GM19438 (cell line): ENCODE results near the gene HLA-DMA.
"Not testable (repeated sequence)": the region's sequence is repeated elsewhere in the genome, so short reads cannot be mapped to it uniquely, and the experiment has no call there.

Experiments
- ATAC-seq: cut with Tn5 transposase; IDR thresholded peaks from one replicate; pipeline ENCODE4 v1.9.1; 2021; ENCODE audit warnings: low read depth; ENCODE audit not compliant: unreplicated experiment

HLA-DMA gene

DNA sequence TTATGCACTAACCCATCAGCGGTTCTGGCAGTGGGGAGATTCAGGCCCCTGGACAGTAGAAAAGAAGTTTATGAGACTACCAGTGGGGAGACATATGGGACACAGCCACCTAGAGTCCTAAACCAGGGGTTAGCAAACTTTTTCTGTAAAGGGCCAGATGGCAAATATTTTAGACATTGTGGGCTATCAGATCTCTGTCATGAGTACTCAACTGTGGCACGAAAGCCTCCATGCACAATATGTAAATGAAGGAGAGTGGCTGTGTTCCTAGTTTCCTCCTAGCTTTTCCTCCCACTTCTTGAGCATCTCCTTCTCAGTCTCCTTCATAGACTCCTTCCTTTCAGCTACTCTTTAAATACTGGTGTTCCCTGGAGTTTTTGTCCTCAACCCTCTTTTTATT, 3.3 kb upstream of the HLA-DMA start:
- no peak for ATAC-seq

DNA sequence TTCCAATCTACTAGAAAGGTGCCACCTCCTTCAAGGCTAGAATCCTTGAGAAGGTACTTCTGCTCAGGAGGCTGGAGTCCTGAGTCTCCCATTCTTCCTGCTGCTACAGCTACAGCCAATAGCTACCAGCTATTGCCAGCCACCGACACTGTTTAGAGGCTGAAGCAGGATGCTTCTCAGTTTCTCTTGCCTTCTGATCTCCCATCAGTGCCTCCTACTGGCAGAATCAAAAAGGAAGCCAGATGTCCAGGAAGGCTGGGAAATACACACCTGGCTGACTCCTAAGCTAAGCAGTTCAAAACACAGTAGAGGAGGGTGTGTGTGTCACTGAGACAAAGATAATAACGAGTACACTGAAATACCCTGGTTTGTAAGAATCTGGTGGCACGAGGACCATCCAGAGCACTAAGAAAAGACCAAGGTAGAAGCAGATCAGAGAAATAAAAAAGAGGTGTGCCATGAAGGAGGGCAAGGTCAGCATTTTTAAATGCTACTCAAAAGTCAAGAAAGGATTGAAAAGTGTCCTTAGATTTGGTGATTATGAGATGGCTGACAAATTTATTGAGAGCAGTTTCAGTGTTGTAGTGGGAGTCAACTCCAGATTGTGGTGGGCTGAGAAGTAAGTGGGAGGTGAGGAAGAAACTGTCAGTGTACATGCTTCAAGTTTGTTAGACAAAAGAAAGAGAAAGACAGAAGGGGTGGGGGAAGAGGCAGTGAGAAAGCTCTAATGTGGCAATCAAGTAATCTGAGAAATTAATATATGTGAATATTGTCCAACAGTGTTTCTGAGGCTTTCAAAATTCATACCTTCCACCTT, 2.3 kb upstream of the HLA-DMA start:
- ATAC-seq = no peak

DNA sequence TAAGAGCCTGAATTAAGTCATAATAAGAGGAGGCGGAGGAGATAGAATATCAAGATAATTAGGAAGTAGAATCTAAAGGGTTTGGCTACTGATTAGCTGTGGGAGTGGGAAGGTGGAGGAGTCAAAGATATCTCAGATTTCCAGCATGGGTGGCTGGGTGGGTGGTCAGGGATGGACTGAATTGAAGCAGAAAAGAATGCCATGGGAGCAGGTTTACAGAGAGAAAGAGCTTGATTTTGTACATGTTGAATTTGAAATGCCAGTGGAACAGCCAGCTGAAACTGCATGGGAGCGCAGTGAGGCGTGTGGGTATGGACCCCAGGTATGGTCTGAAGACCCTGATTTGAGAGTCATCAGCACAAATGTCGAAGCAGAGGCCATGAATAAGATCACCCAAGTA, 1.4 kb upstream of the HLA-DMA start:
- ATAC-seq = no peak

DNA sequence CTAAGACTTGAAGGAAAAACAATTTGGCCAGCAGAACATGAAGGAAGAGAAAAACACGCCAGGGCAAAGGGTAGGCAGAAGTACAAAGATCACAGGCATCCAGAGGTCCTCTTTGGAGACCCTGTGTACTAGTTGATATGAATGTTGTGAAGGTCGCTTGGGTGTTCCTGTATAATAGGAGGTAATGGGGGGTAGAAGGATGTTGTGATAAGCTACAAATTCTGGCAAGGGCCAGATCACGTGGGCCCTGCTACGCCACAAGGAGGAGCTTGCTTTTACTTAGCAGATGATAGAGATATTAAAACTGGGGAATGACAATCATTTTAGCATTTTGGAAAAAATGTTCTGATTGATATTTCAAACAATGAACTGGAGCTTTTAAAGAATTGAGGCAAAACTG, 878 bp upstream of the HLA-DMA start:
- ATAC-seq = no peak

DNA sequence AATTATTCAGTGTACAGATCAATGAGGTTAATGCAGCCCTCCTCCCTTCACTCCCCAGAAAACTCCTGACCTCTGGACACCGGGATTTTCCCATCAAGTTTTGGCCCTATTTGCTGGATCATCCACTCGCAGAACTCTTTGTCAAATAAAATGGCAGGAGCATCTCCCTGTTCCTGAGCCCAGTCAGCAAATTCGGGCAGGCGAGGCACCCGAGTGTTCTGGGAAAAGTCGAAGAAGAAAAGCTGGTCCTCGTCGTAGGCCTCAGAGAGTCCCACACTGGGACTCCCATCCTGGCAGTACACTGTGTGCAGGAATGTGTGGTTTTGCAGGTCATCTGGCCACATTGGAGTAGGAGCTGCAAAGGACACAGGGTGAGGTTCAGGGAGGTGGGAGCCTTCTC, 2.4 kb downstream of the HLA-DMA start:
- no peak for ATAC-seq

DNA sequence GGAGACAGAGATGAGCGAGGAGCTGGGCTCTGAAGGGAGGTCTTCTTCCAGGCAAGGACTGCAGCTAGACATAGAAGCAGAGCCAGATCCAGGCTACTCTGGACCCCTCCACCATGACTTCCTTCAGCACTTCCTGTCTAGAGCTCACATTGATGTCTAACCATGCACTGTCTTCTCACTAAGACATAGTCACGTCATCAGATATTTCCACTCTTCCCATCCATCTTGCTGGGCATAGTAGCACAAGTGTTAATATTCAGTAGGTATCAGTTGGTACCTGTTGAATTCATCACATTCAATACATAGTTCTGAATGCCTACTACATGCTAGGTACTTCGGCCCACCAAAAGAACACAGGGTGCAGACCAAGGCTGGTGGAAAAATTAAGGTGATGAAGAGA, 2.9 kb downstream of the HLA-DMA start:
- no peak for ATAC-seq

DNA sequence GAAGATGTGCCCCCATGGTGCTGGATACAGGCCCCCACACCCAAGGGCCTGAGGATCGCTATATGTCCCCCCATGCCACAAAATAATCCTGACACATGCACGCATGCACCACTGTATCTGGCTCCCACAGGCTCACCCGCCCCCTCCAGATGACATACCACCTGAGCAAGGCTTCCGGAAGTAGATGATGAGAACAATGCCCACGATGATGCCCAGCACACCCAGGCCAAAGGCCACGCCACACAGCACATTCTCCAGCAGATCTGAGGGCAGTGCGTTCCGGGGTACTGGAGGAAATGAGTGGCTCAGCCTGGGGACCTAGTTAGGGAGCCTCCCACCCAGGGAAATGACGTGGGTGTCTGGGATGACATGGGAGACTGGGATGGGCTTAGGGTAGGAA, 3.8 kb downstream of the HLA-DMA start:
- ATAC-seq = no peak

DNA sequence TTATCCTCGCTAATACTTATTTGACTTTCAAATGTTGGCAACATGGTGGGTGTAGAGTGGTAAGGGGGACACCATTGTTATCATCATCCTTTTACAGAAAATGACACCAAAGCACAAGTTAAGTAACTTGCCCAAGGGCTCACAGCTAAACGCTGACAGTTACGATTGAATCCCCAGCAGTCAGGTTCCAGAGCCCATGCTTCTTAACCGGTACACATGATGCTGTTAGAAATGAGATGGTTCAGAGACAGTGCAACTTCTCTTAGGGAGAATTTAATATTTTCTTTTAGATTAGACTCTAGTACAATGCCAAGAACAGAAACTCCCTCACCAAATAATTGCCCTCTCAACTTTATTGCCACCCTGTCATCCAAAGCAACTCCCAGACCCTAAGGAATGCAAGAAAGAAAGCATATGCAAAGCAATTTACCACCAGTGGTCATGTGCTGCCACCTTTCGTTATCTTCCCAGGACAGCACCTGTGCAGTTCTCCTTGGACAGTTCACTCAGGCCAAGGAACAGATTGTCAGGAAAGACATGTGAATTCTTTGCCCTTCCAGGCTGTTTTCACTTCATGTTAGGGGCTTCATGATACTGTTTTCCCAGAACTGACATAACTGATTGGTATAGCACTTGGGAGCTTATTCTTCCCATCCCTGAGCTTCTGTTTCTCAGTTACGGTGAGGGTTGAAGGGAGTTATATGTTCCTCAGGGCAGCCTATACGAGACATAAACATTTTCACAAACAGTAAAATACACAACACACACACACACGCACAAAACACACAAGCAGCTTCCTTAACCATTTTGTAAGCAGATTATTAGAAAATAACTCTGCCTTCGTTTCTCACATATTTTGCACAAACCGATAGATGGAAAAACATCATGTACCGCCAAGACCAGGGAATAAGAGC, 5.1 kb downstream of the HLA-DMA start:
- ATAC-seq = no peak

DNA sequence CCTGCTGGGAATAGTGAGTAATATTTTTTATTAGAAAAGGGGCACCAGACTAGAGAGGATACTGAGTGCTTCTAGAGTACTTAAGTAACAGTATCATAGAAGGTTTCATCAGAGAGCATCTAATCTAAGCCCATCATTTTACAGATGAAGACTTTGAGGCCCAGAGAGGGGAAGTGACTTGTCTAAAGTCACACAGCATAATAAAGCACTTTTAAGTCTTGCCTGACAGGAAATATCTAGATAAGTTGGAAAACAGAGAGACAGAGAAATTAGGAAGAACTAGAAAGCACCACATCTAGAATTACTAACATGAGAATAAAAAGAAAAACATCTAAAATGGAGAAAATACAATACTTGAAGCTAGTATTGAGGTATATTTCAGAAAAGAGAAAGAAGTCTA, 6.0 kb downstream of the HLA-DMA start:
- no peak for ATAC-seq

DNA sequence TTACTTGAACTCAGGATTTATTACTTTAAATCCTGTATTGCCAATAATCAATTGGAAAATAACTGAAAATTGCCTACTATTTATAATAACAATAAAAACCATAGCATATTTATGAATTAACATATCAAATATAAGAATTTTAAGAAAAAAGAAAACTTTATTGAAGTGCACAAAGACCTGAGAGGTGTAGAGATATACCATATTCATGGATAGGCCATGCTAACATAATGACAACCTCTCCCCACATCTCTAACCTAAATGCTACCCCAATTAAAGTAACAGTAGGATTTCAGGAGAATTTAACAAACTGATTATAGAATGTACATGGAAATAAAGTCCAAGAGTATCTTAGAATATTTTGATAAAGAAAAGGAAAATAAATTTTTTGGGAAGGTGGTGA, 6.9 kb downstream of the HLA-DMA start:
- ATAC-seq = no peak

DNA sequence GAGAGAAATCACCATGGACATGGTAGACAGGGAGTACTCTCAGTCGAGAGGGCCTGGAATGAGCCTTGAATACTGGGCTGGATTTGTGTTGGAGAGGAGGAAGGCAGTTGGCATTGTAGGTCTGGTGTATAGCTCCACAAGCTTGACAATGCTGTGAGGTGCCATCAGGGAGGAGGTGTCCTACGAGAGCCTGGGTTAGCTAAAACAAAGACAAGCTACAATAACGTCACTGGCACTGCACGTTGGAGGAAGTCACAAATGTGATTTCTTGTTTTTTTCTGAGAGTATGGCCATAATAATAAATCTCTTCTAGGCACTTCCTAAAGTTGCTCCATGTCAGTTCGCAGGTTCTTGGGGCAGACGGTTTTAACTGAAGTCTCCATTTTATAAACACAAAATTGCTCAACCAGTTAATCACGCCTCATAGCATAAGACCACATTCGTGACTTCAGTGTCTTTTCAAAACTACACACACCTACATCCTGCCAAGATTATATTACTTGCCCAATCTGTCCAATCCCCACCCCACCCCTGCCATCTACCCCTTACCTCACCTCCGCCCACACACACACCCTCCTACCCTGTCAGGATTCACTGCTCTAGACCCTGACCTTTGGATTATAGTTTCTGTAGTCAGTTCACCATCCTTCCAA, 7.7 kb downstream of the HLA-DMA start:
- ATAC-seq = no peak

DNA sequence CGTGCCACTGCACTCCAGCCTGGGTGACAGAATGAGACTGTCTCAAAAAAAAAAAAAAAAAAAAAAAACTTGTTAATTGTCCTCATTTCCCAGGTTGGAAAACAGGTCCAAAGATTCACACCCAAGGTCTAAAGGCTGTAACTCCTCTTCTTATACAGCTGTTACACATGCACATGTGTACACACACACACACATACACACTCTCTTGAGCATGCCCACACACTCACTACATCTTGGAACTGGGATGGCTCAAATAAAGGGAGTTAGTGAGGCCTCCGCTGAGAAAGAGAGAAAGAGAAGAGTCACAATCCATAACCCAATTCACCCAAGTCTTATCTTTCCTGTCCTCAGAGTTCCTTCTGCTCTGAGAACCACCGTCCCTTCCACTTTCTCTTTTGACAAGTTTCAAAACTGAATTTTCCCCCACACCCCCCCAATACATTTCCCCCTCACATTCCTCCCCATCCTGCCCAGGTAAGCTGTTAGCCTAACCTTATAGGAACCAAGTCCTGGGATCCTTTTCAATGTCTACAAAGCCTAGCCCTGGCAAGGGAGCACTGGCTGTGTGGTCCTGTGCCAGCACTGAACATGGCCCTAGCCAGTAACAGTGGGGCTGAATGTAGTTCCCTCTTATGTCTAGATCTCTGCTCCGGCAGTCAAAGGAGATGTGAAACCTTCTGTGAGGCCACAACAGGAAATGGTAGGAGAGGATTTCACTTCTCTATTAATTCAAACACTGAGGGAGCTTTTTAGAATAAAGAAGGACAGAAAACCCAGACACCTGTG, 8.8 kb downstream of the HLA-DMA start:
- no peak for ATAC-seq

DNA sequence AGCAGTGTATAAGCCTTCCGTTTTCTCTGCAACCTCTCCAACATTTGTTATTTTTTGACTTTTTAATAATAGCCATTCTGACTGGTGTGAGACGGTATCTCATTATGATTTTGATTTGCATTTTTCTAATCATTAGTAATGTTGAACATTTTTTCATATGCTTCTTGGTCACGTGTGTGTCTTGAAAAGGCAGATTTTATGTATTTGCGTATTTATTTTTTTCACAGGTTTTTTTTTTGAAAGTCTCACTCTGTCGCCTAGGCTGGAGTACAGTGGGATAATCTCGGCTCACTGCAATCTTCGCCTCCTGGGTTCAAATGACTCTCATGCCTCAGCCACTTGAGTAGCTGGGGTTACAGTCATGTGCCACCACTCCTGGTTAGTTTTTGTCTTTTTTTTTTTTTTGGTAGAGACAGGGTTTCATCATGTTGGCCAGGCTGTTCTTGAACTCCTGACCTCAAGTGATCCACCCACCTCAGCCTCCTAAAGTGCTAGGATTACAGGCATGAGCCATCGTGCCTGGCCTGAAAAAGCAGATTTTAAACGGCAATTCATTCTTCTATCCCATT, 10.3 kb downstream of the HLA-DMA start:
- not testable (repeated sequence) for ATAC-seq

DNA sequence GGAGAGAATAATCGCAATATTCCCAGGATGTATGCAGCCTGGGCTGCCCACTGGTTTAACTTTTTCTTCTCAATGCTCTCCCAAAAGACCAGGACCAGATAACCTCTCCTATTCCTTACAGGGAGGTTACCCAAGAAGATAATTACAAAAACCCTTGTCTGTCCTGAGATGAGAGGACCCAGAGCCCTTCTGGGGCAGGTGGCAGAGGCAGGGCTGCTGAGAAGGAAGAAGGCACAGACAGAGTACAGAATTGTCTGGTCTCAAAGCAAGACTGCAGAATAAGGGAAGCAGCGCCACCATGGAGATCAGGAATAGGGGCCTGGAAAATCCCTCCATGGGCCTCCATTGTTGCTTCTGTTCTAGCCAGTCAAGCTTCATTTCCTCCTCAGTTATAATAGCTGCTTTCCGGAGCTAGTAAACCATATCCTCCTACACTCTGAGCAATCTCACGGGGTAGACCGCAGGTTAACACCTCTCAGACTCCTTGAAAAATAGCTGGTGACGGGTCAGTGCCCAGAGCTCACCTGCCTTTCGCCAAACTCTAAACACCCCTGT, 11.6 kb downstream of the HLA-DMA start:
- no peak for ATAC-seq

DNA sequence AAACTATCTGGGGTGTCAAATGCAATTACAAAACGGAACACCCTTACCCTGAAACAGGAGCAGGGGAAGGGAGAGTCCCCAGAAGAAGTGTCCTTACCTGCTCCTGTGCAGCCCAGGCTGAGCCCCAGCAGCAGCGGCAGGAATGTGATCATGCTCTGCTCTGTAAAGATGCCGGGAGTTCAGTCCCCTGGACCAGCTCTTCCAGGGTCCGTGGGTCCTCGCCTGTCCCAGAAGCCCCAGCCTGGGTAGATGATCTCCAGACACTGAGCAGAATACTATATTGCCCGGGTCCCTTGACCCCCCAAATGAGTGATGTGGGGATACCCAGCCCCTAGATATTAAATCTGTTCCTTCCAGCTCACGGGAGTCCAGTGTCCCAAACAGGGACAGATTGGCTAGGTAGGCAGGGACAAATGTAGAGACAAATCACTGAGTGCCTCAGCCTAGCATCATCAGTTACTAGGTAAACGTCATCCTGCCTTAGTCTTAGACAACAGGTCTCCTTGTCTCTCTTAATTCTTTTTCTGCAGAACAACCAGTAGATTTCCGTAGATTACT, 12.2 kb downstream of the HLA-DMA start, which contains the start of gene HLA-DMB:
Gene HLA-DMB (minus strand): TSS at position 373 of the 558 bp plus-strand sequence. CDS start 221 bp downstream, at position 152.
- peak; percentile 58 for ATAC-seq

DNA sequence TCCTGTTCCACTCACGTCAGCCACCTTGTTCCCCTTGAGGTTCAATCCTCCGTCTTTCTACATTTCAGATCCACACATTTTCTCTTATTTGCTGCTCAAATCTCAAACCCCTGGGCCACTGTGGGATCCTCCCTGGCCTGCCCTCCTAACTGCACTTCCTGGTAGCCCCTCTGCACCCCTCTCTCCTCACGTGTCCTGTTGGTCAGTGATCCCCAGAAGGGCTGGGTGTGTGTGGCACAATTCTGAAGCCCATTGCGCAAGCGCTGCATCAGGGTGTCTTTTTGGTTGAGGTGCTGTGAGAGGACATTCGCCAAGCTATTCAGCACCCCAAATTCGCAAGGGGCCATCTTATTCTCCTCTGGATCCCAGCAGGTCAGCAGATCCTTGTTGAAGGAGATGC, 14.4 kb downstream of the HLA-DMA start:
- no peak for ATAC-seq

DNA sequence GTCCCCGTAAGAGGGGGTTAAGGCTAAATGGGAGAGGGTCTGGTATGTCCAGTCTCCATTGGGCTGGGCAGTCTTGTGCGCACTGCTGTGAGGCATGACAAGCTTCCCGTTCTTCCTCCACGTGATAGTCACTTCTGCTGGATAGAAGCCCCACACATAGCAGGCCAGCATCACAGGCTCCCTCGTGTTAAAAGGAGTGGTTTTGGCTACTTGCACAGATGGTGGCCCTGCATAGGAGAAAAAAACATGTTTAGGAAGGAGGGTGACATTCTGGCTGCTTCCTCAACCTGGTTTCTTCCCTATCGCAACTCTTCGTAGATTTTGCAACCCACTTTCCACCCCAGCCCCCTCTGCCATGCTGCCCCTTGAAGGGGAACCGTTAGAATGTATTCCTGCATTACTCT, 15.7 kb downstream of the HLA-DMA start:
- no peak for ATAC-seq

DNA sequence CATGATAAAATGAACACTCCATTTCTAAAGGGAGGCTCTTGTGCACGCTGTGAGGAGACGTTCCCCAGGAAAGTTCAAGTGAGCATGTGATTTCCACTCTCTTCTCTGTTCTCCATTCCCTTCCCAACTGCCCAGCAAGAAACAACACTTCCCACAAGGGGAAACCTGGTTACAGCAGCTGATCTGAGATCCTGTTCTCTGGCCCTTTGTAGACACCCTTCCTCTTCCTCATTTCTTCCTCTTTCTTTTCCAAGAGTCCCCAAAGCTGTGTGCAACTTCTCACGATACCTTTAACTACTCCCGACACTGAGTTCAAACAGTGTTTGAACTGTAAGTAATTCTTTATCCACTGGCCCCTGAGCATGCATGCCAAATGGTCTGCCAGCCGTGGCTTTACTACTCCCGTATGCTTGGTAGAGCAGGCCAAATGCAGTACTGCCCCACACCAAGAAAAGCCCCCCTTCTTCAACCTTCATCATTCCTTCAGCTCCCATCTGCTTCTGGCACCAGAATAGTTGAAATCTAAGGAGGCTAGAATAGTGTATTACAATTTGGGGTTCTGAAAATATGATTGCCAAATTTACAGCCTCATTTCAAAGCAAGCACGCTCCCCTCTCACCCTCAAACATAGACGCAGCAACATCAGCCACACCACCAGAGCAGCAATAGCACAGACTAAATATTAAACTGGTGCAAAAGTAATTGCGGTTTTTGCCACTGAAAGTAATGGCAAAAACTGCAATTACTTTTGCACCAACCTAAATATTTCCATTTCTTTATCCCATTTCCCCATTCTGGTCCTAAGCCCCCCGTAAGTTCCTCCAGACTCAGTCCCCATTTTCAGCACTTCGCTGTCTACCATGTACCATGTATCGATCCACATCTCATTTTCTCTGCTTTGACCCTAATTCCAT, 16.4 kb downstream of the HLA-DMA start:
- no peak for ATAC-seq
